Fibroblast of villous mesenchyme (primary cell): ENCODE measurements around the gene SYS1. TPM values are rescaled to one million over a fixed set of nuclear protein-coding genes. Genes with fewer than 3 reads are reported as not detected.
"Not testable (repeated sequence)": the region's sequence is repeated elsewhere in the genome, so short reads cannot be mapped to it uniquely, and the experiment has no call there.

Source experiments
- DNase-seq: peaks from one replicate; pipeline ENCODE4 v3.0.0-alpha.2; 2010; ENCODE audit warnings: low read depth
- H3K4me3 ChIP-seq: 2 replicates; pipeline ENCODE4 v1.5.1; 2011; ENCODE audit warnings: low read depth, mild to moderate bottlenecking, low read length
- total RNA-seq: library from RNA; depleted of rRNA; stranded (reverse); fragments of >200 nt; gene quantifications from 2 replicates; pipeline ENCODE4 v1.2.3, GENCODE V29; 2012
- TF ChIP-seq, protein P1 (sequence below): IDR thresholded peaks from 2 replicates; pipeline ENCODE4 v1.5.1; 2012; ENCODE audit warnings: low read depth, mild to moderate bottlenecking, low read length; ENCODE audit not compliant: insufficient read depth

The SYS1 gene
- total RNA-seq, 1 donor, result 25.9 TPM

DNA sequence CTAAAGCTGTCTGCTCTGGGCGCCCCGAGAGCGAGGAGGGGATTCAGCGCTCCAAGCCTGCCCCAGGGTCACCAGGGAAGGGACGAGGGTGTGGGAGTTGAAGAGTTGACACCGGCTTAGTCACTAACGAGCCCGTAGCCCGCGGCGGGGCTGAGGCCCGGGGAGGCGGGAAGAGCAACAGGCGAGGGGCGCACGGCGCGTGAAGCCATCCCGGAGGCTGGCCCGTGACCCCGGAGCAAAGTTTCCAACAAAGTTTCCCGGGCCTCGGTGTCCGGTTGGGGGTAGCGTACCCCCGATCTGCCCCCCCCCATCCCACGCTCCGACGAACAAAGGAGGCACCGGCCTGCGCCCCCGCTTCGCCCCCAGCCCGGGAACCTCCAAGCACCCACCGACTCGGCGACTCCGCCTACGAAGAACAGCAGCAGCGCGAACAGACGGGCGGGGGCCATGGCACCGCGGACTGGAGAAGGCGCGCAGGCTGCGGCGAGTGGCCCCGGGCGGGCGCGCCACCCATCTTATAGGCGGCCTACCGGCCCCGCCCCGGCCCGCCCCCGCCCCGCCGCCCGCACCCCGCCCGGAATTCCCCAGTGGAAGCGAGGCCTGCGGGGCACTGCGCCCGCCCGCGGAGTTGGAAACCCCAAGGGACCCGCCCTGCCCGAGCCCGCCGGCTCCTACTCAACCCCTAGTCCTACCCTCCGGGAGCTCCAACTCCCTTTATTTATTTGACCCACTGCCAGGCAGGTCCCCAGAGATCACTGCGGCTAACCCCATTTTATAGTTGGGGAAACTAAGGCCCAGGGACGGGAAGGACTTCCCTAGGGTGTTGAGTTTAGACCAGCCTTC lies 14.8 kb upstream of the SYS1 start, which contains the start of gene SDC4:
SDC4 (minus strand) TSS at position 489 of the 843 bp plus-strand sequence; CDS start at position 449, 40 bp downstream.
- TF ChIP-seq, protein P1, sequence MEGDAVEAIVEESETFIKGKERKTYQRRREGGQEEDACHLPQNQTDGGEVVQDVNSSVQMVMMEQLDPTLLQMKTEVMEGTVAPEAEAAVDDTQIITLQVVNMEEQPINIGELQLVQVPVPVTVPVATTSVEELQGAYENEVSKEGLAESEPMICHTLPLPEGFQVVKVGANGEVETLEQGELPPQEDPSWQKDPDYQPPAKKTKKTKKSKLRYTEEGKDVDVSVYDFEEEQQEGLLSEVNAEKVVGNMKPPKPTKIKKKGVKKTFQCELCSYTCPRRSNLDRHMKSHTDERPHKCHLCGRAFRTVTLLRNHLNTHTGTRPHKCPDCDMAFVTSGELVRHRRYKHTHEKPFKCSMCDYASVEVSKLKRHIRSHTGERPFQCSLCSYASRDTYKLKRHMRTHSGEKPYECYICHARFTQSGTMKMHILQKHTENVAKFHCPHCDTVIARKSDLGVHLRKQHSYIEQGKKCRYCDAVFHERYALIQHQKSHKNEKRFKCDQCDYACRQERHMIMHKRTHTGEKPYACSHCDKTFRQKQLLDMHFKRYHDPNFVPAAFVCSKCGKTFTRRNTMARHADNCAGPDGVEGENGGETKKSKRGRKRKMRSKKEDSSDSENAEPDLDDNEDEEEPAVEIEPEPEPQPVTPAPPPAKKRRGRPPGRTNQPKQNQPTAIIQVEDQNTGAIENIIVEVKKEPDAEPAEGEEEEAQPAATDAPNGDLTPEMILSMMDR, result no peak
- DNase-seq, result peak; percentile 69
- H3K4me3 ChIP-seq, result peak within 1 kb of the TSS; percentile 98

DNA sequence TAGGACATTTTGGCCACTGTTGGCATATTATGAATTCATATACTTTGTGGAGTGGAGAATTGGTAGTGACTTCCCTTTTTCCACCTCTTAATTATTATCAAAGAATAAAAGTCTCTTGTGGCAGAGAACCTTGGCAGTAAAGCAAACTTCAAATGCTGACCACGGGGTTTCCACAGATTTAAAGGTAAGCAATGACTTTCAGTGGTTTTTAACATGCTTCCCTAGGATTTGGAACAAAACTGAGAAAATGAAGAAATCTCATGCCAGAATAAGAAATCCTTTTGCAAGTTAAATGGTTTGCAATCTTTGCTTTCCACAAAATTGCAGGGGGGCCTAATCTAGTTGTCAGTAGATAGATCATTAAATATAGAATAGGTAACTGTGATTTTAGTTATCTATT lies 12.7 kb upstream of the SYS1 start:
- H3K4me3 ChIP-seq, result no peak overlapping the region
- DNase-seq, result no peak
- TF ChIP-seq, protein P1, result no peak

DNA sequence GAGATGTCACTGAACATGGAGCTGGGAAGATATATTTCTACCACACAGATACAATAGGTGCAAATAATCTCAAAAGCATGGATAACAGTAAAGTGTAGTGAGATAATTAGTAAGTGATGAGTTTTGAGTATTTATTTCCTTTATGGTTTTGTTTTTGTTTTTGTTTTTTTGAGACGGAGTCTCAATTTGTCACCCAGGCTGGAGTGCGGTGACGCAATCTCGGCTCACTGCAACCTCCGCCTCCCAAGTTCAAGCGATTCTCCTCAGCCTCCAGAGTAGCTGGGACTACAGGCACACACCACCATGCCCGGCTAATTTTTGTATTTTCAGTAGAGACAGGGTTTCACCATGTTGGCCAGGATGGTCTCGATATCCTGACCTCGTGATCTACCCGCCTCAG lies 12.2 kb upstream of the SYS1 start:
- not testable (repeated sequence) for DNase-seq, H3K4me3 ChIP-seq

DNA sequence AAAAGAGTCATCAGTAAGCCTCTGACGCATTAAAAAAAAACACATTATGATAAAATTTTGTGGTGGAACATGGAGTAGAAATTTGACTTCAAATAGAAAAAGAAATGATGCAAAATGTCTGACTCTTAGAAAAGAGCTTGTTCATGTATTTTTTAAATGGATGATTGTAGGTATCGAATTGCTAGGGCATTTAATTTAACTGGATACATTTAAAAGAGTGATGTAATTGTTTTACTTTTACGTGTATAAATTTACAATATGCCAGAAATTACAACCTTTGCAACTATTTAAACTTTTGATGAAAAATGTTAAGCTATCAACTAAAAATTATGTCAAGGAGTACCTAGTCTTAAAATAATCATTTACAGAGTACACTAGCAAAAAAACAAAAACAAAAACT lies 10.2 kb upstream of the SYS1 start:
- no peak overlapping the region for H3K4me3 ChIP-seq
- DNase-seq, result no peak
- TF ChIP-seq, protein P1, result no peak

DNA sequence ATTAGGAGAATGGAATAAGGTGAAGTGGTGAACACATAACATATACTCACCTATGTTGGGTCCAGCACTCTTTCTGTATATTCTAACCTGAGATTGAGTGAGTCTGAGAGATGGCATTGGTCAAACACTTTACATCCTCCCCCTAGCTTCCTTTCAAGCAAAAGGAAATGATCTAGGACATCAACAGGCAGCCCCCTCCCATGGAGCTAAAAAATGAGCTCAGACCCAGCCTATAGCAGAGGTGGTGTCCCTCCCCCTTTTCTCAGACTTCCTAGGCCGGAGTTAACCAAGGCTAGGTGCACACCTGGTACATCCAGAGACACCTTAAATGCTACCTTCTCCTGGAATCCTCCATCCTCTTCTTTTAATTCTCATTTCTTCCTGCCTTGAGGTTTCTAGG lies 9.2 kb upstream of the SYS1 start:
- no peak overlapping the region for H3K4me3 ChIP-seq
- no peak for DNase-seq
- TF ChIP-seq, protein P1, result no peak

DNA sequence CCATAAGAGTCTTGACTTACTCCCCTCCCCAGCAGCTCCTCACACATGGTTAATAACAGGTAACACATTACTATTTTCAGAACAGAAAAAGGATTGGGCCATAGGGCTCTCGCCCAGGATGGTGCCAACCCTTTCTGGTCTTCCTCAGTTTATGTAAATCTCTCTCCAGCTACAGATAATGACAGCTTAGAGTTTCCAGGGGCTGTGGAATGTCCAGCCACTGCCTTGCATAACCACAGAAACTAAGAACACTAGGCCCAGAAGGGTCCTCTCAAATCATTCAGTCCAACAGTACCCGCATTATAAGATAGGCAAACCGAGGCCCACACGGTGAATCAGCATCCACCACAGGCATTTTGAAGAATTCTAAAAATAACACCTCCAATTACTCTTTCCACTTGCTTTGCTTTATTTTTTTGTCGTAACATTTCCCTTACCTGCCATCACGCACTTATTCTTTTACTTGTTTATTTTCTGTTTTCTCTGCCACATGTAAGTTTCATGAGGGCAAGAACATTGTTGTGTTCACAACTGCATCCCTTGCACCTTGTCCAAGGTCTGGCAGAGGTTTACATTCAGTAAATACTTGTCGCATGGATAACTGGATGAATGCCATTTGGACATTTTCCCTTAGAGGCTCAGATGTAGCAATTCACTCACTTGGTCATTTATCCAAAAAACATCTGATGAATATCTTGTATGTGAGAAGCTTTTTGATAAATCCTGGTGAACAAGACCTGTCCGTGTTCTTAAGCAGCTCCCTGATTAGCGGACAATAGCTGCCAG lies 8.3 kb upstream of the SYS1 start:
- H3K4me3 ChIP-seq, result no peak overlapping the region
- peak; percentile 66 for DNase-seq
- TF ChIP-seq, protein P1, result no peak
